ENCODE measurements around the gene JPH3.

JPH3 gene

GRCh38 chr16:87563022-87563421 lies 39.3 kb upstream of the JPH3 start:
- Histone ChIP-seq H3K9me3 (ENCODE audit: control insufficient read depth, insufficient read depth, low read length) (peaks cover 4% of the 10 kb centered on the region; the same call in 1 of the 2 replicates), H3F3A (ENCODE audit: control insufficient read depth, insufficient read depth) (no peaks in the 10 kb centered on the region), H3K4me2 (ENCODE audit: low read length) (no peak overlapping the region), H3K27me3 (ENCODE audit: control insufficient read depth, low read length) (no peaks in the 10 kb centered on the region), H4K20me1 (ENCODE audit: control insufficient read depth, insufficient read depth, low read depth, low read length) (no peaks in the 10 kb centered on the region), H3K27ac (ENCODE audit: low read depth, low read length) (no peak overlapping the region), H3K4me3 (ENCODE audit: low read length) (no peak overlapping the region), H3K4me1 (ENCODE audit: control insufficient read depth, low read length) (peaks cover 3% of the 10 kb centered on the region; the same call in 1 of the 2 replicates), H3K36me3 (ENCODE audit: control insufficient read depth, low read length) (no peaks in the 10 kb centered on the region), H3K9me2 (replicated peaks; ENCODE audit: control insufficient read depth, low read length) (no peaks in the 10 kb centered on the region), H3K79me2 (ENCODE audit: control insufficient read depth, low read length) (no peaks in the 10 kb centered on the region)
- no peak for TF ChIP-seq EZH2phosphoT487 (IDR thresholded peaks at IDR 0.05; ENCODE audit: borderline replicate concordance, low read length)
- TF ChIP-seq CTCF (IDR thresholded peaks at IDR 0.05; ENCODE audit: low read depth, low read length, poor library complexity, severe bottlenecking): no peak

GRCh38 chr16:87563714-87564523 lies 38.4 kb upstream of the JPH3 start:
- no peak for TF ChIP-seq EZH2phosphoT487 (IDR thresholded peaks at IDR 0.05; ENCODE audit: borderline replicate concordance, low read length)
- TF ChIP-seq CTCF (IDR thresholded peaks at IDR 0.05; ENCODE audit: low read depth, low read length, poor library complexity, severe bottlenecking): no peak
- Histone ChIP-seq H3K9me2 (replicated peaks; ENCODE audit: control insufficient read depth, low read length) (no peaks in the 10 kb centered on the region), H3K27ac (ENCODE audit: low read depth, low read length) (no peak overlapping the region), H3F3A (ENCODE audit: control insufficient read depth, insufficient read depth) (no peaks in the 10 kb centered on the region), H3K79me2 (ENCODE audit: control insufficient read depth, low read length) (no peaks in the 10 kb centered on the region), H4K20me1 (ENCODE audit: control insufficient read depth, insufficient read depth, low read depth, low read length) (no peaks in the 10 kb centered on the region), H3K36me3 (ENCODE audit: control insufficient read depth, low read length) (no peaks in the 10 kb centered on the region), H3K4me2 (ENCODE audit: low read length) (no peak overlapping the region), H3K4me3 (ENCODE audit: low read length) (no peak overlapping the region), H3K9me3 (ENCODE audit: control insufficient read depth, insufficient read depth, low read length) (peaks cover 4% of the 10 kb centered on the region; the same call in 1 of the 2 replicates), H3K27me3 (ENCODE audit: control insufficient read depth, low read length) (no peaks in the 10 kb centered on the region), H3K4me1 (ENCODE audit: control insufficient read depth, low read length) (peaks cover 3% of the 10 kb centered on the region; the same call in 1 of the 2 replicates)

- no peaks in the 10 kb centered on the region for H3K9me2 ChIP-seq (replicated peaks; ENCODE audit: control insufficient read depth, low read length)
- no peak overlapping the region for H3K4me3 ChIP-seq (ENCODE audit: low read length)
- TF ChIP-seq EZH2phosphoT487 (IDR thresholded peaks at IDR 0.05; ENCODE audit: borderline replicate concordance, low read length) (no peak), CTCF (IDR thresholded peaks at IDR 0.05; ENCODE audit: low read depth, low read length, poor library complexity, severe bottlenecking) (no peak)
- H3K4me2 ChIP-seq (ENCODE audit: low read length): no peak overlapping the region
- no peaks in the 10 kb centered on the region for H4K20me1 ChIP-seq (ENCODE audit: control insufficient read depth, insufficient read depth, low read depth, low read length)
- peaks cover 3% of the 10 kb centered on the region; the same call in 1 of the 2 replicates for H3K4me1 ChIP-seq (ENCODE audit: control insufficient read depth, low read length)
- H3K9me3 ChIP-seq (ENCODE audit: control insufficient read depth, insufficient read depth, low read length): peaks cover 4% of the 10 kb centered on the region; the same call in 1 of the 2 replicates
- H3K79me2 ChIP-seq (ENCODE audit: control insufficient read depth, low read length): no peaks in the 10 kb centered on the region
- H3K27me3 ChIP-seq (ENCODE audit: control insufficient read depth, low read length): no peaks in the 10 kb centered on the region
- no peaks in the 10 kb centered on the region for H3K36me3 ChIP-seq (ENCODE audit: control insufficient read depth, low read length)
- H3K27ac ChIP-seq (ENCODE audit: low read depth, low read length): no peak overlapping the region
- H3F3A ChIP-seq (ENCODE audit: control insufficient read depth, insufficient read depth): no peaks in the 10 kb centered on the region
These were observed 37.9 kb upstream of the JPH3 start for GRCh38 chr16:87564524-87564778.

All from DOHH2 (cell line).